Measurements from ENCODE around the gene LY6G5C. TPM values are rescaled to one million over a fixed set of nuclear protein-coding genes. Genes with fewer than 3 reads are reported as not detected.

The LY6G5C gene
- total and polyA plus RNA-seq, 2 experiments from 2014 or later, result 2.1 TPM; not detected in 1

GRCh38 chr6:31641370-31641769 is 39.5 kb downstream of the LY6G5C start:
- Histone ChIP-seq H3K4me1 (ENCODE audit: insufficient read depth) (no peaks in the 10 kb centered on the region), H4K20me1 (replicated peaks; ENCODE audit: insufficient read depth) (peaks cover 13% of the 10 kb centered on the region; the same call in 1 of the 2 replicates), H3K9me2 (ENCODE audit: insufficient read depth) (no peaks in the 10 kb centered on the region), H3K27me3 (ENCODE audit: insufficient read depth) (no peaks in the 10 kb centered on the region), H3K36me3 (ENCODE audit: insufficient read depth) (peaks cover 46% of the 10 kb centered on the region), H3K79me2 (replicated peaks; ENCODE audit: insufficient read depth) (no peaks in the 10 kb centered on the region), H3K27ac (ENCODE audit: low read depth) (no peak overlapping the region), H3F3A (replicated peaks; ENCODE audit: low read depth) (peaks cover 36% of the 10 kb centered on the region), H2AFZ (no peak overlapping the region), H3K4me2 (no peak overlapping the region), H3K4me3 (no peak overlapping the region)
- TF ChIP-seq REST (IDR thresholded peaks at IDR 0.05; ENCODE audit: unreplicated experiment) (no peak), STAT1 (IDR thresholded peaks at IDR 0.05; ENCODE audit: unreplicated experiment) (no peak), ETS1 (IDR thresholded peaks at IDR 0.05) (no peak), CREB1 (CRISPR knock-in tag; IDR thresholded peaks at IDR 0.05; ENCODE audit: low read depth) (no peak), POLR2AphosphoS5 (IDR thresholded peaks at IDR 0.05; ENCODE audit: low read depth) (no peak), EZH2 (IDR thresholded peaks at IDR 0.05; ENCODE audit: low read depth, unreplicated experiment) (no peak), EZH2phosphoT487 (IDR thresholded peaks at IDR 0.05; ENCODE audit: unreplicated experiment) (no peak), NANOG (IDR thresholded peaks at IDR 0.05; ENCODE audit: borderline replicate concordance) (no peak)
- Mint-ChIP-seq H3K4me1 (no peaks in the 10 kb centered on the region), H3K9me3 (no peaks in the 10 kb centered on the region), H3K4me3 (no peak overlapping the region), H3K27me3 (ENCODE audit: insufficient read depth, low read depth, poor library complexity) (peaks cover 6% of the 10 kb centered on the region), H3K27ac (no peak overlapping the region), H3K36me3 (ENCODE audit: low read depth) (peaks cover 83% of the 10 kb centered on the region)
- no peak for ATAC-seq
- DNase-seq (ENCODE audit: low spot score), result no peak

GRCh38 chr6:31640612-31641011 is 40.3 kb downstream of the LY6G5C start:
- no peak overlapping the region for H3K4me2 ChIP-seq
- H3F3A ChIP-seq (replicated peaks; ENCODE audit: low read depth), result peaks cover 43% of the 10 kb centered on the region
- no peaks in the 10 kb centered on the region for H3K4me1 ChIP-seq (ENCODE audit: insufficient read depth)
- H3K9me2 ChIP-seq (ENCODE audit: insufficient read depth), result no peaks in the 10 kb centered on the region
- no peaks in the 10 kb centered on the region for H3K9me3 Mint-ChIP-seq
- ATAC-seq, result no peak
- no peak for DNase-seq (ENCODE audit: low spot score)
- H3K27me3 Mint-ChIP-seq (ENCODE audit: insufficient read depth, low read depth, poor library complexity), result peaks cover 6% of the 10 kb centered on the region
- H3K36me3 ChIP-seq (ENCODE audit: insufficient read depth), result peaks cover 46% of the 10 kb centered on the region
- peaks cover 83% of the 10 kb centered on the region for H3K36me3 Mint-ChIP-seq (ENCODE audit: low read depth)
- H3K4me3 ChIP-seq, result no peak overlapping the region
- no peaks in the 10 kb centered on the region for H3K79me2 ChIP-seq (replicated peaks; ENCODE audit: insufficient read depth)
- no peak overlapping the region for H3K27ac Mint-ChIP-seq
- H3K27ac ChIP-seq (ENCODE audit: low read depth), result no peak overlapping the region
- H4K20me1 ChIP-seq (replicated peaks; ENCODE audit: insufficient read depth), result peaks cover 16% of the 10 kb centered on the region
- H3K4me1 Mint-ChIP-seq, result no peaks in the 10 kb centered on the region
- no peak overlapping the region for H2AFZ ChIP-seq
- no peaks in the 10 kb centered on the region for H3K27me3 ChIP-seq (ENCODE audit: insufficient read depth)
- H3K4me3 Mint-ChIP-seq, result no peak overlapping the region; the same call in 2 of the 3 replicates
- TF ChIP-seq NANOG (IDR thresholded peaks at IDR 0.05; ENCODE audit: borderline replicate concordance), result no peak
- TF ChIP-seq ETS1 (IDR thresholded peaks at IDR 0.05), result no peak
- no peak for TF ChIP-seq EZH2 (IDR thresholded peaks at IDR 0.05; ENCODE audit: low read depth, unreplicated experiment)
- no peak for TF ChIP-seq POLR2AphosphoS5 (IDR thresholded peaks at IDR 0.05; ENCODE audit: low read depth)
- no peak for TF ChIP-seq CTCF (conservative IDR thresholded peaks at IDR 0.05; ENCODE audit: low read depth in 2 of 2)

Data from GM23338 (cell line).